AG04449 (cell line): ENCODE results near the gene GBX1.

ENCODE experiments used
- CTCF ChIA-PET: fragments of 350-600 bp; formaldehyde crosslinking; extraction: SDS; loops from one replicate; lab custom pipeline; 2021; ENCODE audit warnings: antibody characterized with exemption; lab: Yijun Ruan, JAX
- POLR2A ChIA-PET: fragments of 400-600, 350-600 bp; formaldehyde crosslinking; extraction: SDS; loops from one replicate; lab custom pipeline; 2020; ENCODE audit warnings: antibody characterized with exemption, inconsistent platforms; lab: Yijun Ruan, JAX
- DNase-seq: peaks from one replicate; pipeline ENCODE4 v3.0.0-alpha.2; 2010; ENCODE audit warnings: low read depth, low spot score
- H3K4me3 ChIP-seq: 2 replicates; pipeline ENCODE4 v1.5.1; 2011; ENCODE audit warnings: low read depth, mild to moderate bottlenecking, control low read depth, low read length
- CTCF ChIP-seq: IDR thresholded peaks from one replicate; pipeline ENCODE4 v1.5.1; 2011; ENCODE audit warnings: mild to moderate bottlenecking, moderate library complexity, low read length, control low read depth, inconsistent platforms; ENCODE audit not compliant: insufficient read depth; ENCODE audit errors: missing control alignments

GBX1 gene

DNA sequence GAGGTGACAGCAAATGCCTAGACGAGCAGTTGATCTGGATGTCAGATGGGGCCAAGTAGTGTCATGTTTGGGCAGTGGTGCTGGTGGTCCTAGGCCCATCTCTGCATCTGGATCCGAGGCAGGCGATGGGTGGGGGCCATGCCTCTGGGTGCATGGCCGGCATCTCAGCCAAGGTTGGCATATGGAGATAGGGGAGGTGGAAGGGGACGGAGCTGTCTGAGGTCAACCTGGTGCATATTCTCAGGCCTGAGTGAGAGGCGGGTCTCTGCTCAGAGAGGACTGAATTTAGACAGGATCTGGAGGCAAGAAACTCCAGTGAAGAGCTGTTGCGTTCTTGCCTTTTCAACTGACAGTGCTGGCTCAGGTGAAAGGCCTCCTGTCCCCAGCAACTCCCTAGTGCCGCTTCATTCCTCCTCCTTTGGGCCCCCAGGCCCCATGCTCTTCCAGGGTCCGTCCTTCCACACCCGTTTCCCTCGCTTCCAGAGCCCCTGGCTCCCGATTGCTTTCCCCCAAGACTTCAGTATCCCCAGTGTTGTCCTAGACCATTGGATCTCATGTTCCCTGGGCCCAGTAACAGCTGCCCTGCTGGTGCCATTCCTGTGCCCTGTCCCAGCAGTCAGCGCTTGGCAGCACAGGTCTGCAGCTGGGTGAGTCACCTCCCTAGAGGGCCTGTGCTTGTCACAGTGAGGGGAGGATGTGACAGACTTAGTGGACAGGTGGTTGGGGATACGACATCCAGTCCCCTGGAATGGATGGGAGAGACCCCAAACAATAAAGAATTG lies 32.6 kb downstream of the GBX1 start:
- no peak for DNase-seq
- CTCF ChIA-PET, result interaction anchor here (0.9 to 1.4 kb wide), 4 partner anchors 11 to 19 kb away, joined by 3 to 10 read pairs (median 4); no protein-coding TSS in a partner anchor
- POLR2A ChIA-PET, result no interaction called here
- TF ChIP-seq CTCF, result no peak
- no peak overlapping the region for H3K4me3 ChIP-seq

- CTCF ChIA-PET, result interaction anchor here (0.9 kb wide), 1 partner anchor 10 kb away, joined by 4 read pairs; no protein-coding TSS in a partner anchor
- POLR2A ChIA-PET, result no interaction called here
- no peak overlapping the region for H3K4me3 ChIP-seq
- no peak for DNase-seq
- no peak for TF ChIP-seq CTCF
Observed at GRCh38 chr7:151133986-151134742, 33.3 kb downstream of the GBX1 start.

DNA sequence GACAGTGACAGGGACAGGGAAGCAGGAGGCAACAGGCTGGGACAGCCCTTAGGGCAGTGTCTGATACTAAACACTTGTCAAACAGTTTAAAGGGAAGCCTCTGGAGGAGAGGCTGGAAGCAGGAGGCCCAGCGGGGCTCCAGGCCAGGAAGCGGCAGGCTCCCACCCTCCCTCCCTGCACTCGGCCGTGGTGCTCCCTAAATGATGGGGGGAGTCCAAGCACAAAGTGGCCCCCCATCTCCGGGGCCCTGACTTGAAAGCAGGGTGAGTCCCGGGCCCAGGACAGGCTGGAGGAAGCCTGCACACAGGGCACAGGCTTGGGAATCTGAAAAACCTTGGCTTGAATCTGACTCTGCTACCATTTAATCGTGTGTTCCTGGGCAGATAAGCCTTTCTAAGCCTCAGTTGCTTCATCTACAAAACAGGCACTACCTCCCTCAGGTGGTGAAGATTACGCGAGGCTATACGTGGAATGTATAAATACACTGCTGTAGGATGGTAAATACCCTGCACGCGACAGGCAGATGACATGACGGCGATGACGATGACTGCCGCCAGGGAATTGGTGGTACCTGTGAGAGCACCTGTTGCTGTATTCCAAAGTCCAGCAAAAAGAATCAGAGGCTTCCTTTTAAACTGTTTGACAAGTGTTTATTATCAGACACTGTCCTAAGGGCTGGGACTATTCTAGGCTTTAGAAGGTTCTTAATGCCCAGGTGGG lies 34.1 kb downstream of the GBX1 start:
- no peak for TF ChIP-seq CTCF
- no peak for DNase-seq
- no peak overlapping the region for H3K4me3 ChIP-seq
- ChIA-PET POLR2A (no interaction called here), CTCF (interaction anchor here (1.0 to 1.1 kb wide), 2 partner anchors 10 to 22 kb away, joined by 3 read pairs; no protein-coding TSS in a partner anchor)

GRCh38 chr7:151132461-151133205 lies 34.9 kb downstream of the GBX1 start:
- no peak for TF ChIP-seq CTCF
- ChIA-PET CTCF (interaction anchor here (1.0 to 2.1 kb wide), 3 partner anchors 9 to 21 kb away, joined by 3 to 6 read pairs (median 3); no protein-coding TSS in a partner anchor), POLR2A (no interaction called here)
- H3K4me3 ChIP-seq, result no peak overlapping the region
- no peak for DNase-seq

DNA sequence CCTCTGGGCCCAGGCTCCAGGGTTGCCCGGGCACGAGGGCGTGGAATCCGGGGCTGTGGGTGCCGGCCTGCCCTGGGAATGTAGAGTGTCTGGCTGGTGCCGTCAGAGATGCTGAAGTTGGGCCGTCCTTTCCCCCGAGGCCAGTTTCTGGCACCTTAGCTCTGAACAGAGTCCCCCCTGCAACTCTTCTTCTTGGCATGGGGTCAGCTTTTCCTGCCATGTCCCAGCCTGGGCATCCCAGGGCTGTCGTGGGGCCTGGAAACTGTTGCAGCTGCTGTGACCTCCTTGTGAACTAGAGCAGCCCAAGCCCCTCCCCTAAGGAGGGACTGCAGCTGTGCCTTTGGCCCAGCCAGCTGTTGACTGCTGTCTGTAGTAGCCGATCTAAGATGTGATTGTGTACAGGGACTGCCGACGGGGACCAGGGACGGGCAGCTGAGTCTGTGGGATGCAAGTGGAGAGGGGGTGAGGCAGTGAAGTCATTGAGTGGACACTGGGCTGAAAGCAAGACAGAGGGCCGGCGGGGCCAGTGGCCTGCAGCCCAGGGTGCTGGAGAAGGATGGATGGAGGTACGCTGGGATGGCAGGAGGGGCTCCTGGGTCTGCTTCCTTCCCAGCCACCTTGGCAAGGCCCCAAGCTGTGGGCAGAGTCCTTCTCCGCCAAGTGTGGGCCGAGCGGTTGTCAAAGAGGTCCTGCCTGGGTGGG lies 35.8 kb downstream of the GBX1 start:
- CTCF ChIA-PET, result interaction anchor here (1.1 to 2.1 kb wide), 2 partner anchors 8 to 16 kb away, joined by 4 to 6 read pairs; no protein-coding TSS in a partner anchor
- H3K4me3 ChIP-seq, result no peak overlapping the region
- POLR2A ChIA-PET, result no interaction called here
- DNase-seq, result no peak
- no peak for TF ChIP-seq CTCF
